K562 (cell line): ENCODE measurements around the gene TERB1. TPM values are rescaled to one million over a fixed set of nuclear protein-coding genes. Genes with fewer than 3 reads are reported as not detected.

Experiments used
- ATF3 ChIP-seq, 2 experiments: fragments of 450-650 bp in 1 of 2; sonication (generic) in 1 of 2; formaldehyde crosslinking in 1 of 2; IDR thresholded peaks in 1 of 2; conservative IDR thresholded peaks in 1 of 2; 2 replicates each; pipeline versions ENCODE4 v1.6.1 to v1.8.1; 2016 to 2023; ENCODE audit warnings: mild to moderate bottlenecking in 2 of 2, moderate library complexity in 2 of 2, inconsistent platforms in 1 of 2, missing genetic modification reagents in 1 of 2
- E2F3 ChIP-seq: fragments of 250-450 bp; sonication (Bioruptor Pico); IDR thresholded peaks from 2 replicates; pipeline ENCODE4 v1.4.0; 2020; ENCODE audit warnings: mild to moderate bottlenecking
- EGR1 ChIP-seq: fragments of 450-650 bp; conservative IDR thresholded peaks from 2 replicates; pipeline ENCODE4 v1.6.1; 2017; ENCODE audit warnings: mild to moderate bottlenecking
- GTF2B ChIP-seq: IDR thresholded peaks from 2 replicates; pipeline ENCODE4 v1.6.1; 2011; ENCODE audit not compliant: insufficient read length; ENCODE audit errors: extremely low read depth
- HDAC8 ChIP-seq: fragments of 450-650 bp; IDR thresholded peaks from 2 replicates; pipeline ENCODE4 v1.6.1; 2016; ENCODE audit warnings: mild to moderate bottlenecking, missing genetic modification characterization, moderate library complexity, missing compliant biosample characterization
- ILF3 ChIP-seq: fragments of 450-650 bp; IDR thresholded peaks from 2 replicates; pipeline ENCODE4 v1.6.1; 2018; ENCODE audit warnings: antibody characterized with exemption, mild to moderate bottlenecking, moderate library complexity, borderline replicate concordance
- MCM3 ChIP-seq: fragments of 450-650 bp; IDR thresholded peaks from 2 replicates; pipeline ENCODE4 v1.6.1; 2016
- MEF2A ChIP-seq: IDR thresholded peaks from 2 replicates; pipeline ENCODE4 v1.6.1; 2011; ENCODE audit warnings: low read depth, mild to moderate bottlenecking, low read length, moderate library complexity; ENCODE audit not compliant: control insufficient read depth
- MNT ChIP-seq, 2 experiments: fragments of 450-650 bp; conservative IDR thresholded peaks; 2 replicates each; pipeline ENCODE4 v1.6.1; 2017; ENCODE audit warnings: mild to moderate bottlenecking in 2 of 2, moderate library complexity in 2 of 2
- NCOA6 ChIP-seq: fragments of 450-650 bp; IDR thresholded peaks from 2 replicates; pipeline ENCODE4 v1.6.1; 2017; ENCODE audit warnings: mild to moderate bottlenecking
- PHB2 ChIP-seq: fragments of 450-650 bp; IDR thresholded peaks from 2 replicates; pipeline ENCODE4 v1.6.1; 2017; ENCODE audit warnings: low read depth
- PHF20 ChIP-seq: fragments of 450-650 bp; IDR thresholded peaks from 2 replicates; pipeline ENCODE4 v1.6.1; 2018; ENCODE audit not compliant: partially characterized antibody
- POLR2AphosphoS5 ChIP-seq: IDR thresholded peaks from 2 replicates; pipeline ENCODE4 v1.6.1; 2011; ENCODE audit warnings: mild to moderate bottlenecking, low read depth, low read length, moderate library complexity; ENCODE audit not compliant: control insufficient read depth, insufficient read depth
- POLR2B ChIP-seq: fragments of 450-650 bp; IDR thresholded peaks from 2 replicates; pipeline ENCODE4 v1.6.1; 2018; ENCODE audit warnings: low read depth; ENCODE audit not compliant: partially characterized antibody
- POLR2G ChIP-seq: fragments of 200-400 bp; formaldehyde crosslinking; IDR thresholded peaks from 2 replicates; pipeline ENCODE4 v1.6.1; 2017; ENCODE audit warnings: low read depth, mild to moderate bottlenecking, antibody characterized with exemption, low read length, moderate library complexity
- SIN3A ChIP-seq, 2 experiments: fragments of 150-350 bp in 1 of 2; IDR thresholded peaks; 2 replicates each; pipeline ENCODE4 v1.6.1; 2011 to 2016; ENCODE audit warnings: borderline replicate concordance in 2 of 2, low read depth in 2 of 2, low read length in 2 of 2, mild to moderate bottlenecking in 2 of 2, moderate library complexity in 2 of 2; ENCODE audit not compliant: control insufficient read depth in 1 of 2
- SMAD3 ChIP-seq: fragments of 450-650 bp; formaldehyde crosslinking; conservative IDR thresholded peaks from 2 replicates; pipeline ENCODE4 v1.4.0; 2020; ENCODE audit warnings: mild to moderate bottlenecking
- ZNF197 ChIP-seq: fragments of 200-800 bp; sonication (Bioruptor generic); IDR thresholded peaks from 2 replicates; pipeline ENCODE4 v1.6.1; 2016; ENCODE audit warnings: low read depth, missing genetic modification characterization, missing compliant biosample characterization
- ZNF740 ChIP-seq, 3 experiments: fragments of 200-800 bp in 1 of 3; sonication (Bioruptor generic) in 1 of 3; sonication (generic) in 1 of 3; formaldehyde crosslinking in 1 of 3; IDR thresholded peaks; 2 replicates each; pipeline versions ENCODE4 v1.6.1 to v1.8.0; 2016 to 2022; ENCODE audit warnings: mild to moderate bottlenecking in 2 of 3, missing compliant biosample characterization in 2 of 3, missing genetic modification characterization in 2 of 3, missing genetic modification reagents in 1 of 3
- polyA plus RNA-seq, 8 experiments: library from polyadenylated mRNA; depleted of rRNA in 4 of 8; stranded (reverse) in 5 of 8; unstranded in 3 of 8; fragments of >200 nt; fragmentation: Nextera tagmentation in 2 of 8; fragmentation: Illumina TruSeq in 1 of 8; extraction: Ambion mirVana in 2 of 8; extraction: Trizol in 1 of 8; gene quantifications; 2 replicates each; pipeline versions ENCODE4 v1.2.1 to v1.2.3, GENCODE V29; 2011 to 2014; ENCODE audit warnings: inconsistent platforms in 1 of 8, missing spikeins in 1 of 8
- total RNA-seq, 7 experiments: library from RNA; depleted of rRNA in 6 of 7; stranded (reverse); fragments of >200 nt in 6 of 7; fragmentation: Illumina TruSeq in 2 of 7; extraction: Trizol in 2 of 7; gene quantifications; 2 replicates each; pipeline versions ENCODE4 v1.2.1 to v1.2.3, GENCODE V29; 2011 to 2021; ENCODE audit warnings: low replicate concordance in 1 of 7

TERB1 gene
- total and polyA plus RNA-seq, 9 of the 15 experiments (the other 6 are each of a cell fraction or from before 2014, with no cell fraction given) = not detected

GRCh38 chr16:66830422-66831404 lies 29.3 kb upstream of the TERB1 start, which contains the start of gene NAE1 (continued):
- TF ChIP-seq ATF3 (IDR thresholded peaks at IDR 0.05) = no peak
- TF ChIP-seq ATF3 (CRISPR knock-in tag; conservative IDR thresholded peaks at IDR 0.05) = no peak
- no peak for TF ChIP-seq SMAD3 (CRISPR knock-in tag)
- peak; percentile 82 for TF ChIP-seq E2F3
- no peak for TF ChIP-seq PHB2
- TF ChIP-seq POLR2B = peak; percentile 88
- TF ChIP-seq HDAC8 = no peak
- TF ChIP-seq MEF2A = no peak
- no peak for TF ChIP-seq MCM3
- TF ChIP-seq GTF2B = no peak
- TF ChIP-seq NCOA6 = no peak
- TF ChIP-seq ILF3 = no peak
- TF ChIP-seq POLR2G = peak; percentile 98
- no peak for TF ChIP-seq ZNF740 (CRISPR knock-in tag; IDR thresholded peaks at IDR 0.05)
- no peak for TF ChIP-seq ZNF740 (tag; IDR thresholded peaks at IDR 0.05)
- peak; percentile 39 to 62; a peak in 3 of 4 replicates for TF ChIP-seq SIN3A (IDR thresholded peaks at IDR 0.05; ENCODE audit: borderline replicate concordance in 2 of 2, control insufficient read depth in 1 of 2, low read depth in 2 of 2, low read length in 2 of 2)
- peak; percentile 70 for TF ChIP-seq PHF20
- peak; percentile 33 to 62; a peak in 3 of 4 replicates for TF ChIP-seq MNT (conservative IDR thresholded peaks at IDR 0.05)
- TF ChIP-seq ZNF197 (CRISPR knock-in tag) = no peak
- peak; percentile 87 for TF ChIP-seq POLR2AphosphoS5
- no peak for TF ChIP-seq EGR1
